Left renal cortex interstitium (tissue), 4 donors: ENCODE results near the gene ZNF526. TPM values are rescaled to one million over a fixed set of nuclear protein-coding genes. Genes with fewer than 3 reads are reported as not detected.

ENCODE experiments used
- DNase-seq, 4 donors: peaks; one replicate each; pipeline ENCODE4 v3.0.0-alpha.2; 2013; ENCODE audit warnings: low read depth in 4 of 4, low spot score in 2 of 4, missing footprints in 1 of 4
- polyA plus RNA-seq, 4 donors: library from polyadenylated mRNA; unstranded; fragments of 120-200 nt; gene quantifications; one replicate each; pipeline ENCODE4 v1.2.1, GENCODE V29; 2013; ENCODE audit not compliant: insufficient read length in 4 of 4

The ZNF526 gene
- polyA plus RNA-seq, 4 donors = 7.4 to 9.7 (median 8.3) TPM

GRCh38 chr19:42274065-42274682 lies 54.1 kb downstream of the ZNF526 start:
- DNase-seq = no peak

GRCh38 chr19:42275103-42275502 lies 55.0 kb downstream of the ZNF526 start:
- no peak for DNase-seq

DNA sequence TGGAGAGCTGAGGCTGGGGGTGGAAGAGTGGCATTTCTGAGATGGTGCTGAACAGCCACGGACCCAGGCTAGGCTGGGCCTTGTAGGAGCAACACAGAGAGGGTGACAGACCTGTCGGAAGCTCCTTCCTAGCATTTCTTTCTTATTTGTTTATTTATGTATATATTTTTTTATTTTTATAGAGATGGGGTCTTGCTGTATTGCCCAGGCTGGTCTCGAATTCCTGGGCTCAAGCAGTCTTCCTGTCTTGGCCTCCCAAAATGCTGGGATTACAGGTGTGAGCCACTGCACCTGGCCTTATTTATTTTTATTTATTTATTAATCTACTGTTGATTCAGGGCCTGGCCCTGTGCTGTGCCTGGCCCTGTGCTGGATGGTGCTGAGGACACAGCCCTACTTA lies 55.4 kb downstream of the ZNF526 start:
- no peak for DNase-seq

DNA sequence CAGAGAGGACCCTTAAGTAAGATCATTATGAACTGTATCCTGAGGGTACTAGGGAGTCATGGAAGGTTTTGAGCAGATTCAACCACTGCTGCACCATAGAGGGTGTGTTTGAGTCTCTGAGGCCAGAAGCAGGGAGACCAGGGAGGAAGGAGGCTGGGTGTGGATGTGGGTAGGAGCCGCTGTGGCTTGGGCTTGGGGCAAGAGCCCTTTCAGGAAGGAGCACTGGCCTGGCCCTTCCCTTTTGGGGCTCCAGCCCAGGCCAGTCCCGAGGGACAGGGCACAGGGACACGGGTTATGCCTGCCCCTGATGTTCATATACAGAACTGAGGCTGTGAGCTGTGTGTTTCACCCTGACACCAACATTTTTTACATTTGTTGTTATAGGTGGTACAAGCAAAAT lies 56.2 kb downstream of the ZNF526 start:
- no peak for DNase-seq

GRCh38 chr19:42276821-42277220 lies 56.7 kb downstream of the ZNF526 start:
- no peak for DNase-seq

Other genes with a start within 250 kb of the ZNF526 start
- gene ATP1A3, start 226.1 kb upstream of the ZNF526 start, polyA plus RNA-seq = 1 to 10 TPM in 1 of 4 donors, under 1 TPM in 1, not detected in 2; 0.23 to 2.1 TPM
- 10 to 100 TPM; 20.3 to 33.9 (median 25.9) TPM for gene GRIK5, start 150.1 kb upstream of the ZNF526 start, polyA plus RNA-seq
- gene ZNF574, start 144.1 kb upstream of the ZNF526 start, polyA plus RNA-seq = 10 to 100 TPM; 12.7 to 20.2 (median 16.8) TPM
- gene POU2F2, start 87.9 kb upstream of the ZNF526 start, polyA plus RNA-seq = under 1 TPM; 0.81 to 0.95 (median 0.91) TPM
- 10 to 100 TPM; 22.6 to 36.7 (median 28.8) TPM for gene DEDD2, start 2.6 kb upstream of the ZNF526 start, polyA plus RNA-seq
- gene GSK3A, start 22.3 kb downstream of the ZNF526 start, polyA plus RNA-seq = 10 to 100 TPM; 66.0 to 89.0 (median 73.6) TPM
- 10 to 100 TPM; 52.0 to 92.6 (median 77.4) TPM for gene ERF, start 34.8 kb downstream of the ZNF526 start, polyA plus RNA-seq
- gene CIC, start 48.9 kb downstream of the ZNF526 start, polyA plus RNA-seq = 10 to 100 TPM; 35.5 to 77.9 (median 61.9) TPM
- 1 to 10 TPM; 1.4 to 2.9 (median 2.1) TPM for gene PRR19, start 81.8 kb downstream of the ZNF526 start, polyA plus RNA-seq
- gene PAFAH1B3, start 82.3 kb downstream of the ZNF526 start, polyA plus RNA-seq = 100 to 1,000 TPM in 1 of 4 donors, 10 to 100 TPM in 3; 66.3 to 106 (median 86.4) TPM
- 1 to 10 TPM in 1 of 4 donors, under 1 TPM in 3; 0.75 to 1.2 (median 0.90) TPM for gene TMEM145, start 93.0 kb downstream of the ZNF526 start, polyA plus RNA-seq
- 10 to 100 TPM; 35.3 to 49.2 (median 40.7) TPM for gene MEGF8, start 105.3 kb downstream of the ZNF526 start, polyA plus RNA-seq
- 1 to 10 TPM; 1.1 to 2.3 (median 1.8) TPM for gene CNFN, start 170.0 kb downstream of the ZNF526 start, polyA plus RNA-seq
- gene LIPE, start 207.1 kb downstream of the ZNF526 start, polyA plus RNA-seq = 10 to 100 TPM in 3 of 4 donors, 1 to 10 TPM in 1; 9.6 to 17.1 (median 13.2) TPM
- under 1 TPM in 3 of 4 donors, not detected in 1; 0.16 to 0.24 (median 0.20) TPM for gene CXCL17, start 222.6 kb downstream of the ZNF526 start, polyA plus RNA-seq